Calu3 (cell line): ENCODE results near the gene KIF5A. TPM values are rescaled to one million over a fixed set of nuclear protein-coding genes. Genes with fewer than 3 reads are reported as not detected.

Experiments used
- BruUV-seq: library from RNA; stranded (reverse); fragments of 400-500 nt; replicated peaks from 2 replicates; lab custom pipeline; 2021; lab: Mats Ljungman, UMichigan
- CTCF ChIA-PET: fragments of 300-600 bp; sonication (Branson Sonifier 250); formaldehyde crosslinking; loops from one replicate; lab custom pipeline; 2022; ENCODE audit warnings: antibody characterized with exemption; lab: Charles Lee
- DNase-seq: peaks from one replicate; pipeline ENCODE4 v3.0.0; 2022
- H3K27ac Mint-ChIP-seq: one replicate; pipeline ENCODE4 v1.8.0; 2022; ENCODE audit warnings: mixed read lengths; ENCODE audit not compliant: unreplicated experiment
- H3K27me3 Mint-ChIP-seq: one replicate; pipeline ENCODE4 v1.8.0; 2022; ENCODE audit warnings: mixed read lengths; ENCODE audit not compliant: unreplicated experiment
- H3K36me3 Mint-ChIP-seq: one replicate; pipeline ENCODE4 v1.8.0; 2022; ENCODE audit warnings: mild to moderate bottlenecking, moderate library complexity, mixed read lengths; ENCODE audit not compliant: insufficient read depth, unreplicated experiment
- H3K4me1 Mint-ChIP-seq: one replicate; pipeline ENCODE4 v1.8.0; 2022; ENCODE audit warnings: mild to moderate bottlenecking, low read depth, mixed read lengths; ENCODE audit not compliant: unreplicated experiment
- H3K4me3 Mint-ChIP-seq: one replicate; pipeline ENCODE4 v1.8.0; 2022; ENCODE audit warnings: mild to moderate bottlenecking, low read depth, moderate library complexity, mixed read lengths; ENCODE audit not compliant: unreplicated experiment
- H3K9me3 Mint-ChIP-seq: one replicate; pipeline ENCODE4 v1.8.0; 2022; ENCODE audit warnings: low read depth, mixed read lengths; ENCODE audit not compliant: unreplicated experiment
- intact Hi-C: fragments of 100-400 bp; cut with micrococcal nuclease; formaldehyde crosslinking; loops from one replicate; pipeline ENCODE4 v1.10.0; 2022; ENCODE audit not compliant: unreplicated experiment
- total RNA-seq: library from RNA; stranded (reverse); gene quantifications from 2 replicates; pipeline ENCODE4 v1.2.3, GENCODE V29; 2022
- TF ChIP-seq, protein P1 (sequence below): fragments of 200-600 bp; IDR thresholded peaks from one replicate; pipeline ENCODE4 v1.8.0; 2022; ENCODE audit warnings: antibody characterized with exemption; ENCODE audit not compliant: unreplicated experiment

KIF5A gene
- total RNA-seq, 1 experiment from 2014 or later = not detected

DNA sequence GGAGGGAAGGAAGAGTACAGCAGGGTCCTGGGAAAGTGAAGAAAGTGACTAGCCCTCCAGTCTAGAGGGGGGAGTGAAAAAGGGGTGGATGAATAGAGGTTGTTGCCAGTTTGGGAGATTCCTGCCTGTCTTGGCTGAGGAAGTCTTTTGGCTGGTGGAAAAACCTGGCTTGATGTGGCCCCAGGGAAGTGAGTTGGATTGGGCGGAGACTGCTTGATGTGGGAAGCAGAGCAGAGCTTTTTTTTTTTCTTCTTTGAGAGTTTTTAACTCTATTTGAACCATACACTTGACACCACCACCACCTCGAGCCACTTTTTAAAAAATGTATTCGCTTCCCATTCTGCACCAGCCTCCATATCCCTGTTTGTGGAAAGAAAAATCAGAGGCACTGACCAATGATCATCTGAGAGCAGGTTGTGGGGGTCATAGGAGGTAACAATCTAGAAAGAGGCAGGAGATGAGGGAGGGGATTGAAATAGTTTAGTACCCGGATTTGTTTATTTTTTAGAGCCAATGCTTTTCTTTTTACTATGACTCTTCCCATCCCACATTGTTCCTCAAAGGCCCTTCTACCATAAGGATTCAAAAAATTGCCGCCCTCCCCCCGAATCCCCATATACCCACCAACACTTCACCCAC, 54.1 kb downstream of the KIF5A start:
- H3K27me3 Mint-ChIP-seq = no peaks in the 10 kb centered on the region
- H3K4me3 Mint-ChIP-seq = peak overlapping the region; percentile 67
- H3K27ac Mint-ChIP-seq = peak overlapping the region; percentile 48
- DNase-seq = no peak
- no peaks in the 10 kb centered on the region for H3K9me3 Mint-ChIP-seq
- BruUV-seq = no TSS peak
- intact Hi-C loops = no loop called here
- CTCF ChIA-PET = interaction anchor here (0.9 kb wide), 1 partner anchor 20 kb away, joined by 3 read pairs; no protein-coding TSS in a partner anchor
- peaks cover 8% of the 10 kb centered on the region for H3K4me1 Mint-ChIP-seq
- TF ChIP-seq, protein P1, sequence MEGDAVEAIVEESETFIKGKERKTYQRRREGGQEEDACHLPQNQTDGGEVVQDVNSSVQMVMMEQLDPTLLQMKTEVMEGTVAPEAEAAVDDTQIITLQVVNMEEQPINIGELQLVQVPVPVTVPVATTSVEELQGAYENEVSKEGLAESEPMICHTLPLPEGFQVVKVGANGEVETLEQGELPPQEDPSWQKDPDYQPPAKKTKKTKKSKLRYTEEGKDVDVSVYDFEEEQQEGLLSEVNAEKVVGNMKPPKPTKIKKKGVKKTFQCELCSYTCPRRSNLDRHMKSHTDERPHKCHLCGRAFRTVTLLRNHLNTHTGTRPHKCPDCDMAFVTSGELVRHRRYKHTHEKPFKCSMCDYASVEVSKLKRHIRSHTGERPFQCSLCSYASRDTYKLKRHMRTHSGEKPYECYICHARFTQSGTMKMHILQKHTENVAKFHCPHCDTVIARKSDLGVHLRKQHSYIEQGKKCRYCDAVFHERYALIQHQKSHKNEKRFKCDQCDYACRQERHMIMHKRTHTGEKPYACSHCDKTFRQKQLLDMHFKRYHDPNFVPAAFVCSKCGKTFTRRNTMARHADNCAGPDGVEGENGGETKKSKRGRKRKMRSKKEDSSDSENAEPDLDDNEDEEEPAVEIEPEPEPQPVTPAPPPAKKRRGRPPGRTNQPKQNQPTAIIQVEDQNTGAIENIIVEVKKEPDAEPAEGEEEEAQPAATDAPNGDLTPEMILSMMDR = no peak
- peaks cover 35% of the 10 kb centered on the region for H3K36me3 Mint-ChIP-seq

- intact Hi-C loops = no loop called here
- TF ChIP-seq, protein P1 = no peak
- H3K27ac Mint-ChIP-seq = peak within 1 kb of the TSS; percentile 48
- H3K4me3 Mint-ChIP-seq = peak within 1 kb of the TSS; percentile 67
- no peaks in the 10 kb centered on the region for H3K9me3 Mint-ChIP-seq
- H3K4me1 Mint-ChIP-seq = peaks cover 8% of the 10 kb centered on the region
- H3K27me3 Mint-ChIP-seq = no peaks in the 10 kb centered on the region
- BruUV-seq = no TSS peak
- H3K36me3 Mint-ChIP-seq = peaks cover 29% of the 10 kb centered on the region
- DNase-seq = peak; percentile 36
- CTCF ChIA-PET = interaction anchor here (0.9 kb wide), 1 partner anchor 21 kb away, joined by 3 read pairs; no protein-coding TSS in a partner anchor
These were observed 54.7 kb downstream of the KIF5A start, which contains the start of gene DTX3 for GRCh38 chr12:57604454-57604991. Gene DTX3 (plus strand): TSS chr12:57604824. CDS start chr12:57606518, 1,694 bp downstream.

GRCh38 chr12:57604992-57605810, 55.4 kb downstream of the KIF5A start:
- H3K4me3 Mint-ChIP-seq = peak overlapping the region; percentile 67
- peaks cover 23% of the 10 kb centered on the region for H3K36me3 Mint-ChIP-seq
- intact Hi-C loops = no loop called here
- peaks cover 7% of the 10 kb centered on the region for H3K27me3 Mint-ChIP-seq
- CTCF ChIA-PET = interaction anchor here (0.9 to 1.2 kb wide), 3 partner anchors 9 to 28 kb away, joined by 3 read pairs; partner anchors contain the start of gene B4GALNT1
- H3K4me1 Mint-ChIP-seq = peaks cover 8% of the 10 kb centered on the region
- peak overlapping the region; percentile 48 for H3K27ac Mint-ChIP-seq
- TSS peak; percentile 27 for BruUV-seq
- no peaks in the 10 kb centered on the region for H3K9me3 Mint-ChIP-seq
- DNase-seq = peak; percentile 42
- TF ChIP-seq, protein P1 = no peak

DNA sequence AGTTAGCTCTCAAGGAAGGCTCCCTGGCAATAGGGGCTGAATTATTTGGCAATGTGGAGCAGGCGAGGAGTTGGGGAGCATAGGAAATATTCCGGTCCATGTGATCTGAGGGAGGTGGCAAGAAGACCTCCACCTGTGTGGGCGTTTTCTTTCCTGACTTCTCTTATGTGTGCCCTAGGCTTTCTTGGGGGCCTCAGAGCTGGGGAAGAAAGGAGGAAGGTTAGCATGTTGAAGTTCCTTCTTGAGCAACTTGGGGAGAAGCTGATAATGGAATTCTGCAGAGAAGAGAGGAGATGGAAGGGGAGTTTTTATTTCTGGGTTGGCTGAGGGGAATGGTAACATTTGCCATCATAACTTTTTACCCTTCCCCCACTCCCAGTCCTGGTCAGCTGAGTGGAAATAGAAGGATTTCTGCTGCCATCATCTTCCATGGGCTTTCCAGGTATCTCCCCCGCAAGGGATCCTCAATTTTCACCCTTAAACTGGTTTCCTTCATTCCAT, 56.0 kb downstream of the KIF5A start:
- Mint-ChIP-seq H3K9me3 (no peaks in the 10 kb centered on the region), H3K4me1 (peaks cover 8% of the 10 kb centered on the region), H3K27ac (no peak overlapping the region), H3K27me3 (peaks cover 13% of the 10 kb centered on the region), H3K36me3 (peaks cover 23% of the 10 kb centered on the region), H3K4me3 (no peak overlapping the region)
- no TSS peak for BruUV-seq
- TF ChIP-seq, protein P1 = no peak
- intact Hi-C loops = no loop called here
- no peak for DNase-seq
- CTCF ChIA-PET = interaction anchor here (1.0 to 1.2 kb wide), 2 partner anchors 8 to 27 kb away, joined by 3 read pairs; partner anchors contain the start of gene B4GALNT1
